Measurements from ENCODE around the gene PLTP.

GRCh38 chr20:45946149-45946970 lies 34.4 kb upstream of the PLTP start:
- TF ChIP-seq POLR2A (IDR thresholded peaks at IDR 0.05; ENCODE audit: low read depth) (no peak), CTCF (IDR thresholded peaks at IDR 0.05) (no peak), POLR2AphosphoS5 (IDR thresholded peaks at IDR 0.05) (peak; percentile 11 to 60), EP300 (IDR thresholded peaks at IDR 0.05) (no peak)
